Islet precursor cell (in vitro differentiated cells): ENCODE measurements around the gene TMEM204.

Source experiments
- DNase-seq: peaks from one replicate; pipeline ENCODE4 v3.0.0-alpha.2; 2018

Gene TMEM204

GRCh38 chr16:1499756-1500464, 33.6 kb upstream of the TMEM204 start:
- no peak for DNase-seq

GRCh38 chr16:1500465-1501150, 32.9 kb upstream of the TMEM204 start:
- DNase-seq = no peak

GRCh38 chr16:1501630-1502029, 31.8 kb upstream of the TMEM204 start:
- DNase-seq = no peak

- no peak for DNase-seq
Measured at GRCh38 chr16:1502092-1503004, 31.1 kb upstream of the TMEM204 start.

GRCh38 chr16:1503110-1503955, 30.1 kb upstream of the TMEM204 start:
- no peak for DNase-seq

GRCh38 chr16:1505073-1505844, 28.2 kb upstream of the TMEM204 start:
- DNase-seq = no peak

- DNase-seq = no peak
Measured at GRCh38 chr16:1505912-1506311, 27.6 kb upstream of the TMEM204 start.

GRCh38 chr16:1506494-1507213, 26.8 kb upstream of the TMEM204 start:
- no peak for DNase-seq

GRCh38 chr16:1508494-1509187, 24.8 kb upstream of the TMEM204 start:
- no peak for DNase-seq

GRCh38 chr16:1509307-1510221, 23.9 kb upstream of the TMEM204 start:
- DNase-seq = no peak

- DNase-seq = no peak
Measured at GRCh38 chr16:1510272-1510671, 23.2 kb upstream of the TMEM204 start.

- no peak for DNase-seq
Measured at GRCh38 chr16:1510941-1511351, 22.5 kb upstream of the TMEM204 start.

- no peak for DNase-seq
Measured at GRCh38 chr16:1511662-1512569, 21.6 kb upstream of the TMEM204 start.

- no peak for DNase-seq
Measured at GRCh38 chr16:1512774-1513173, 20.7 kb upstream of the TMEM204 start.

GRCh38 chr16:1514507-1514906, 19.0 kb upstream of the TMEM204 start:
- no peak for DNase-seq

GRCh38 chr16:1518626-1519135, 14.8 kb upstream of the TMEM204 start:
- DNase-seq = no peak

GRCh38 chr16:1519831-1520230, 13.6 kb upstream of the TMEM204 start:
- DNase-seq = no peak

GRCh38 chr16:1520461-1520860, 13.0 kb upstream of the TMEM204 start:
- no peak for DNase-seq
